IgD-negative memory B cell (primary cell): Measurements from ENCODE around the gene GPX6. TPM values are rescaled to one million over a fixed set of nuclear protein-coding genes. Genes with fewer than 3 reads are reported as not detected.
"Not testable (repeated sequence)": the region's sequence is repeated elsewhere in the genome, so short reads cannot be mapped to it uniquely, and the experiment has no call there.

ENCODE experiments used
- H3K27ac Mint-ChIP-seq, 3 donors: one replicate each; pipeline ENCODE4 v1.8.0; 2020 to 2022; ENCODE audit warnings: mild to moderate bottlenecking in 3 of 3, mixed read lengths in 3 of 3, moderate library complexity in 1 of 3
- H3K27me3 Mint-ChIP-seq: one replicate; pipeline ENCODE4 v1.8.0; 2021; ENCODE audit warnings: mixed read lengths
- H3K36me3 Mint-ChIP-seq: one replicate; pipeline ENCODE4 v1.8.0; 2020; ENCODE audit warnings: mild to moderate bottlenecking, mixed read lengths
- H3K4me1 Mint-ChIP-seq, 3 donors: one replicate each; pipeline ENCODE4 v1.8.0; 2020 to 2022; ENCODE audit warnings: mixed read lengths in 3 of 3, mild to moderate bottlenecking in 1 of 3
- H3K4me3 Mint-ChIP-seq, 4 donors: one replicate each; pipeline ENCODE4 v1.8.0; 2020 to 2022; ENCODE audit warnings: mild to moderate bottlenecking in 4 of 4, mixed read lengths in 4 of 4, moderate library complexity in 3 of 4
- H3K9me3 Mint-ChIP-seq, 3 donors: one replicate each; pipeline ENCODE4 v1.8.0; 2020 to 2021; ENCODE audit warnings: mixed read lengths in 3 of 3, mild to moderate bottlenecking in 1 of 3
- polyA plus RNA-seq: library from polyadenylated mRNA; unstranded; fragments of 300-500 nt; fragmentation: Illumina TruSeq; gene quantifications from one replicate; pipeline ENCODE4 v1.2.3, GENCODE V29; 2021

GPX6 gene, protein sequence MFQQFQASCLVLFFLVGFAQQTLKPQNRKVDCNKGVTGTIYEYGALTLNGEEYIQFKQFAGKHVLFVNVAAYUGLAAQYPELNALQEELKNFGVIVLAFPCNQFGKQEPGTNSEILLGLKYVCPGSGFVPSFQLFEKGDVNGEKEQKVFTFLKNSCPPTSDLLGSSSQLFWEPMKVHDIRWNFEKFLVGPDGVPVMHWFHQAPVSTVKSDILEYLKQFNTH
- polyA plus RNA-seq, result not detected

DNA sequence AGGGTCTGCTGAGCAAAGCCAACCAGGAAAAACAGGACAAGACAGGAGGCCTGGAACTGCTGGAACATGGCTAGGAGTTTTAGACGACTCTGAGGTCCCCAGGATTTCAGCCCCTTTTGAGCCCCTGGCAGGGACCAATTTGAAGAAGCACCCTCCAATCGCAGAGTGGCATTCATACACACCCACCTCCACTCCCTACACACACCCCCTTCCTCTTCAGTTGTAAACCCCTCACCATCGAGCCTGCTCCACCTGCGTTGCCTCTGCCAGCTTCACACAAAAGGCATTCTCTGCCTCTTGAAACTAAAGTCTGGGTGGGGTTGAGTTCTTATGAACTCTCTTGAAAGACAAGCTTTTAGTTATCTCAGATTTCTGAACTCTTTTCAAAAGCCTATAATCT, at the start of gene GPX6:
TSS of gene GPX6 (minus strand) at position 118 of the 400 bp plus-strand sequence. CDS start at position 68, 50 bp downstream.
- peaks cover 19% of the 10 kb centered on the region for H3K27me3 Mint-ChIP-seq
- H3K4me1 Mint-ChIP-seq, result no peaks in the 10 kb centered on the region

DNA sequence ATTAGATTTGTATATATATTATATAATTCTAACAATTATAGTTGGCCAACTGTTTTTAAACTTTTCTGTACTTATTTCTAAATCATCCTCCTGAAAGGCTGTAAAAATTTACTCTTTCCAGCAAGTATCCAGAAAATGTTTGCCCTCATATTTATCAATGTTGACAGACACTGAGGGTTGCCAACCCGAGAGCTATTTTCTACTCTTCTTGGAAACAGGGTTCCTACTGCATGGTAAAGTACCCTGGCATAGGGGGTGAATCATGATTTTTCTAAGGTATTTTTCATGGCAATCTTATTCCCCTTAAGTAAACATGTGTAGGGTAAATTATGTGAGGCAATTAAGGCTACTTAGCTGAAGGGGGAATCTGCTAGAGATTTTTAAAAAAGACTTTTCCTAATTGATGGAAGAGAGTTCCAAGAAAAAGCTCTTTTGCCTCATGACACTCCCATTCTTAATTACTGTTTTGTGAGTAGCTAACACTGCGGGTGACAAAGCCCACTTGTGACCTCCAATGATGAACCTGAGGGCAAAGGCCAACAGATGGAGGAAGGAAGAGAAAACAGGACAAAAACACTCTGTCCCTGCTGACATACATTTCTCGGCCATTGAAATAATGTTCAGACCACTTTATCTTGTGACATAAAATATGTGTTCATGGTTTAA, 48.0 kb upstream of the GPX6 start:
- Mint-ChIP-seq H3K36me3 (no peaks in the 10 kb centered on the region), H3K27ac (no peak overlapping the region), H3K4me1 (peaks cover 0 to 1% (median 0%) of the 10 kb centered on the region in 3 donors), H3K9me3 (peaks cover 0 to 1% (median 0%) of the 10 kb centered on the region in 3 donors), H3K27me3 (peaks cover 24% of the 10 kb centered on the region), H3K4me3 (no peak overlapping the region)

More for the DNA sequence above, at the start of gene GPX6:
- no peak within 1 kb of the TSS for H3K4me3 Mint-ChIP-seq
- H3K36me3 Mint-ChIP-seq, result no peaks in the 10 kb centered on the region
- no peak within 1 kb of the TSS for H3K27ac Mint-ChIP-seq
- no peaks in the 10 kb centered on the region for H3K9me3 Mint-ChIP-seq

DNA sequence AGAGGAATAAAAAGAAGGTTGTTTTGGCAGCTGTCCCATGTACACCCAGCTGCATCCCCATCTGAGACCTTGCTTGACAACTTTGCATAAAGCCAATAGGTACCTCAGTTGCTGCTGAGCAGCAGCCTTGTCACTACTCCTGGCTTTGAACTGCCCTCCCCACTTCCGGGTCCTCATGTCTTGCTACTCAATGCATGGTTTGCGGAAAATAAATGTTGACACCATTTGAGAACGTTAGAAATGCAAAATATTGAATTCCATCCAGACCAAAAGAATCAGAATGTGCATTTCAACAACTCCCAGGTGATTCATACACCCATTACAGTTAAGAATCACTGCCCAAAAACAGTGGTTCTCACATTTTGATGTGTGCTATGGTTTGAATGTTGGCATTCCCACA, 43.0 kb upstream of the GPX6 start:
- peaks cover 0 to 1% (median 0%) of the 10 kb centered on the region in 3 donors for H3K4me1 Mint-ChIP-seq
- H3K27ac Mint-ChIP-seq, result no peak overlapping the region
- peaks cover 0 to 2% (median 1%) of the 10 kb centered on the region in 3 donors for H3K9me3 Mint-ChIP-seq
- H3K36me3 Mint-ChIP-seq, result no peaks in the 10 kb centered on the region
- H3K27me3 Mint-ChIP-seq, result peaks cover 19% of the 10 kb centered on the region
- no peak overlapping the region for H3K4me3 Mint-ChIP-seq

DNA sequence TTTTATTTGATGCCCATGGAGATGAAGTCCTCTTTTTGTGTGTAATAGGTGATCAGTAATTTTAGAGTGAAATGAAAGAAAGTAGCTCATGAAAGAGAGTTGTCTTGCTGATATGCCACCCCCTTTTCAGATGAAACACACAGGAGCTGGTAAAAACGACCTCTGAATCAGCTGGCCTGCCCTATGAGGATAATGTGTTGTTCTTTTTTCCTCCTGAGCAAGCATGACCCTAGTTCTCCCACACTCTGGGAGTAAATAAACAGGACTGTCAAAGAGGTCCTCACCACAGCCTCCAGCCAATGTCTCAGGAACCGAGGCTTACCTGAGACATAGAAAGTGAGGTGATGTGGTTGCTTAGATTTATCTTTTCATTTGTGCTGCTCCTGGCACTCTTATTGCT, 39.5 kb upstream of the GPX6 start:
- Mint-ChIP-seq H3K4me3 (no peak overlapping the region), H3K9me3 (peaks cover 0 to 2% (median 0%) of the 10 kb centered on the region in 3 donors), H3K27me3 (peaks cover 23% of the 10 kb centered on the region), H3K27ac (no peak overlapping the region), H3K36me3 (no peaks in the 10 kb centered on the region), H3K4me1 (peaks cover 0 to 1% (median 0%) of the 10 kb centered on the region in 3 donors)

DNA sequence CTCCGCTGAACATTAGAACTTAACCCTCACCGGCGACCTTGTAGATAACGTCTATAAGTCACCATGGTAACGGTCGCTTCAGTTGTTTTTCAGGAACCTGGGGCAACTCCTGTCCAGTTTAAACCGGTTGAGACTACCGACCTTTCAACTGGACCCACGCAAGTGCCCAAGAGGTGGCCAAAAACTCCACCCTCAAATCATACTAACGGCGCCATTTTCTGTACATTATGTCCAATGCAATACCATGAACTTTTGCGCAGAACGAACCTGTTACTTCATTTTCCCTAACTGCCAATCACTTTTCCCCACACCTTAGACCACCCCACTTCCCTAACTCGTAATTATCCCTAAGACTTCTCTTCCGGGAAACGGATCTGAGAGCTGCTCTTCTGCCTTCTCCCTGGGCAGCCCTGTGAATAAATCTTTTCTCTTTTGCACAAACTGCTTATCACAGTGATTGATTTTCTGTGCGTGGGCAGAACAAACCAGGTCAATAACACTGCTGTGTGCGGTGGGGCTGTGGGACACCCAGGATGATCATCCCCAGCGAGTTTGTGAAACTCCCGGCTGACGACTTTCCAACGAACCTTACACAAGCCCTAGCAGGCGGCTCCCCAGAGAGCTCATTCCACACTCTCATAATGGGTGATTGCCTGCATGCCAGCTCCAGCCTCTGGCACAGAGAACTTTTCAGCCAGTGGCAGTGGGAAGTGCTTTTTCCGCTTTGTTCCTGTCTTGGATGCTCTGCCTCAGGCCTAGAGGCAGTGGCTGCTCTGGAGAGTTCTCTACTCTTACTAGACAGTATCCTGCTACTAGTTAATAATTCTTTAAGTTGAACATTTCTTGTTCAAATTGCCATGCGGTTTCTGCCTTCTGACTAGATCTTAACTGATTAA, 38.6 kb upstream of the GPX6 start:
- peaks cover 20% of the 10 kb centered on the region for H3K27me3 Mint-ChIP-seq
- H3K27ac Mint-ChIP-seq, result no peak overlapping the region
- H3K36me3 Mint-ChIP-seq, result no peaks in the 10 kb centered on the region
- H3K4me3 Mint-ChIP-seq, result peak overlapping the region in 1 of 4 donors; percentile 58
- H3K9me3 Mint-ChIP-seq, result peaks cover 0 to 2% (median 0%) of the 10 kb centered on the region in 3 donors
- H3K4me1 Mint-ChIP-seq, result no peaks in the 10 kb centered on the region

DNA sequence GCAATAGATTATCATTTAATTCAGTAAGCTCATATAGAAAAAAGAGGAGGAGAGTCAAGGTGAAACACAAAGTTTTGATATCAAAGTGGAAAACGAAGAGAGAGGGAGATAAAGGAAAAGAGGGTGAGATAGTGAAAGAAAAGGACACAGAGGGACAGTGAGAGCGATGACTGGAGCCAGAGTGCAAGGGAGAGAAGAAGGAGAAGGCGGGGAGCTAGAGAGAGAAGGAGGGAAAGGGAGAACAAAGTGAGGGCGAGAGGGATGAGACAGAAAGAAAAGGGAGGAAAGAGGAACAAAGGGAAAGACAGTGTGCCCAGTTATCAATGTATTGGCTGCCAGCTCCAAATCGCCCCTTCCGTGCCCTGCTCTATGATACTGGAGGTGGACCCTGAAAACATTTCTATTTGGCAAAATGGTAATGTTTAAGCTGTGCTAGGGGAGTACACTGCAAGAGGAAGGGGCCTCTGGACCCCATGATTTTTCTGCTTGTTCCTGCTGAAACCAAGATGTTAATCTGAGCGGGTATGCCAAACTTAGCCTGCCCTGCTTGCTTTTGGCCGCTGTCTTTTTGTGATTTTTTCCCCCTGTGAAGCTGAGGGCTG, 37.9 kb upstream of the GPX6 start:
- no peak overlapping the region for H3K4me3 Mint-ChIP-seq
- no peaks in the 10 kb centered on the region for H3K4me1 Mint-ChIP-seq
- H3K9me3 Mint-ChIP-seq, result peaks cover 0 to 2% (median 0%) of the 10 kb centered on the region in 3 donors
- no peaks in the 10 kb centered on the region for H3K36me3 Mint-ChIP-seq
- H3K27ac Mint-ChIP-seq, result no peak overlapping the region
- H3K27me3 Mint-ChIP-seq, result peaks cover 23% of the 10 kb centered on the region

DNA sequence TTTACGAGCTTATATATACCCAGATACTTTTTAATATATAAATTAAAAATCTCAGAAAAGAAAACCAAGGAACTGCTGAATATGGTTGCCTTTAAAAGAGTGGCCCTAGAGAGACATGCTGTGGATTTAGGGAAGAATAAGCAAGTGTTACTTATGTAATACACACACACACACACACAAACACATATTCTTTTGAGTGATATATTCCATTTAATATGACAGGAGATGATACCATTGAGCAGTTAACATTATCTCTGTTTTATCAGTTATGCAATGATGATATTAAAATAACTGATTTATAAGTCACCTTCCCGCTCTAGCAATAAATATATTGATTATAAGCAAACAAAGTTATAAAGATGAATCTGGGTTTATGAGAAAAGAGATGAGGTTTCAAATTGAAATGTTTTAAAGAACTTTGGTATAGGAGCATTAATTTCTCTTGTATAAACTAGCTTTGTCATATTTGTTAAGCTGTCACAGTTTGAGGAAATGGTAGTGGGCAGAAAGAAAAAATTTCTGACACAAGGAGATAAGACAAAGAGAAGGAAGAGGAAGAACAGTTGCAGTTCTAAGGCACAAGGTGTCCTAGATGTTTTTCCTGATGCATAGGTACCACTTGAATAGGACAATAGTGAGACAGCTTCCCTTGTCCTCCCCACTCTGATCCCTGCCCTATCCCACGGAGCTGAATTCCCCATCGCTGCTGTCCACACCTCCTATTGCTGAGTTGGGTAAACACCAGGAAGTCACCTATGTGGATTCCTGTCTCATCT, 36.5 kb upstream of the GPX6 start:
- Mint-ChIP-seq H3K4me3 (no peak overlapping the region), H3K27me3 (peaks cover 24% of the 10 kb centered on the region), H3K4me1 (no peaks in the 10 kb centered on the region), H3K9me3 (peaks cover 0 to 8% (median 0%) of the 10 kb centered on the region in 3 donors), H3K36me3 (no peaks in the 10 kb centered on the region), H3K27ac (no peak overlapping the region)

DNA sequence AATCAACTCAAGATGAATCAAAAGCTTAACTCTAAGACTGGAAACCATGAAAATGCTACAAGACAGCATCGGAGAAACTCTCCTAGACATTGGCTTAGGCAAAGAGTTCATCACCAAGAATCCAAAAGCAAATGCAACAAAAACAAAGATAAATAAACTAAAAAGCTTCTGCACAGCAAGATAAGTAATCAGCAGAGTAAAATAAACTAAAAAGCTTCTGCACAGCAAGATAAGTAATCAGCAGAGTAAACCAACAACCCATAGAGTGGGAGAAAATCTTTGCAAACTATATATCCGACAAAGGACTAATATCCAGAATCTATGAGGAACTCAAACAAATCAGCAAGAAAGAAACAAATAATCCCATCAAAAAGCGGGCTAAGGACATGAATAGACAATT, 31.4 kb upstream of the GPX6 start:
- H3K27ac Mint-ChIP-seq, H3K4me3 Mint-ChIP-seq, H3K9me3 Mint-ChIP-seq, H3K36me3 Mint-ChIP-seq: not testable (repeated sequence)
- peaks cover 13 to 21% (median 19%) of the 10 kb centered on the region in 3 donors for H3K4me1 Mint-ChIP-seq
- peaks cover 24% of the 10 kb centered on the region for H3K27me3 Mint-ChIP-seq

DNA sequence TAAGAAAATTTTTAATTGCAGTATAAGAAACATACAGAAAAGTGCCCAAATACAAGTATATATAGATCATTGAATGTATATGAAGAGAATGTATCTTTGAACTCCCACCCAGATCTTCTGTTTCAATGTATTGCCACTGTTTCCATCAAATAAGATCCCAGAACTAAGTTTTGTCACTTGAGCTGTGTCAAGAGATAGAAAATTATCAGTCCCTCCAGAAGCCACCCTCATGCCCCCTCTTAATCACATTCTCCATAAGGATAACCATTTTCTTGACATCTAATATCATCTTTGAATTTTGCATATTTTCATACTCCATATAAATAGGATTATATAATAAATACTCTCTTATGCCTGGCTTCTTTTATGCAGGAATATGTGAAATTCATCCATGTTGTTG, 30.4 kb upstream of the GPX6 start:
- H3K27ac Mint-ChIP-seq, result no peak overlapping the region
- H3K9me3 Mint-ChIP-seq, result peaks cover 0 to 13% (median 9%) of the 10 kb centered on the region in 3 donors
- no peaks in the 10 kb centered on the region for H3K36me3 Mint-ChIP-seq
- H3K27me3 Mint-ChIP-seq, result peaks cover 29% of the 10 kb centered on the region
- peaks cover 13 to 21% (median 20%) of the 10 kb centered on the region in 3 donors for H3K4me1 Mint-ChIP-seq
- no peak overlapping the region for H3K4me3 Mint-ChIP-seq

DNA sequence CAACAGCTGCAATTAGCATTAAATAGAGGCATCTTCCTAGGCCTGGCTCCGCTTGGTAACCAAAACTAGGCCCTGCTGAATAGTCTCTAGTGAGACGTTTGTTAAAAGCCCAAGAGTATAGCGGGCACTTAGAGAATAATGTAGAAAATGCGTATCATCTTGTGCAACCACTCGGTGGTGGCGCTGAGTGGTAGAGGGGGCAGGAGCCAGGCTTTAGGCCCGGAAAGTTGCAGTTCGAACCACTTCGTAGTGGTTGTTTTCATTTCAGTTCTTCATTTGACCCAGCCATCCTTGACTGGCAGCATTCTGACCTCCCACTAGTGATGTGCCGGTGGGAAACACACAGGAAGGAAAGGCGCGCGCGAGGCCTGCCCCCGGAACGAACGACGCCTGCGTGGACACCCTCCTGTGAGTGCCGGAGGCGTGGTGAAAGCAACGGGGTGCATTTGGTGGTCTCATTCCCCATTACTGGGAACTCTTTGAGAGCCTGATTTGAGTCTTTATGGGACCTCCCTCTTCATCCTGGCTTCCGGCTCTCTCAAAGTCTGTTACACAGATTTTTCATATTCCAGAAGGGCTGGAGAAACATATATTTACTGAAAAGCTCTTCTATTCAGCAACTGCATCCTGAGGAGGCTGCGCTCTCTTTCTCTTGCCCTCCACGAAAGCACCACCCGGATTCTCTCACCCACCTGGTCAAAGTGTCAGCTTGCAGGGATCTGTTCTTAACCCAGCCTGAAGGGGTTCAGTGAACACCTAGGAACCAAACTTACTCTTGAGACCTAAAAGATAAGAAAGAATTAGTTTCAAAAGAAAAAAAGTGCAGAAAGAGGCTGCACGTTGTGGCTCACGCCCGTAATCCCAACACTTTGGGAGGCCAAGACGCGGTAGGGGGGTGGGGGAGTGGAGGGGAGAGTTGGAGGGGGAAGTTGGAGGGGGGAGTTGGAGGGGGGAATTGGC, 28.3 kb upstream of the GPX6 start:
- Mint-ChIP-seq H3K9me3 (peaks cover 0 to 22% (median 17%) of the 10 kb centered on the region in 3 donors), H3K36me3 (no peaks in the 10 kb centered on the region), H3K27me3 (peaks cover 35% of the 10 kb centered on the region), H3K4me1 (peaks cover 13 to 27% (median 21%) of the 10 kb centered on the region in 3 donors), H3K4me3 (peak overlapping the region; percentile 77 to 92 (median 82)), H3K27ac (peak overlapping the region in 2 of 3 donors; percentile 63 to 91)

DNA sequence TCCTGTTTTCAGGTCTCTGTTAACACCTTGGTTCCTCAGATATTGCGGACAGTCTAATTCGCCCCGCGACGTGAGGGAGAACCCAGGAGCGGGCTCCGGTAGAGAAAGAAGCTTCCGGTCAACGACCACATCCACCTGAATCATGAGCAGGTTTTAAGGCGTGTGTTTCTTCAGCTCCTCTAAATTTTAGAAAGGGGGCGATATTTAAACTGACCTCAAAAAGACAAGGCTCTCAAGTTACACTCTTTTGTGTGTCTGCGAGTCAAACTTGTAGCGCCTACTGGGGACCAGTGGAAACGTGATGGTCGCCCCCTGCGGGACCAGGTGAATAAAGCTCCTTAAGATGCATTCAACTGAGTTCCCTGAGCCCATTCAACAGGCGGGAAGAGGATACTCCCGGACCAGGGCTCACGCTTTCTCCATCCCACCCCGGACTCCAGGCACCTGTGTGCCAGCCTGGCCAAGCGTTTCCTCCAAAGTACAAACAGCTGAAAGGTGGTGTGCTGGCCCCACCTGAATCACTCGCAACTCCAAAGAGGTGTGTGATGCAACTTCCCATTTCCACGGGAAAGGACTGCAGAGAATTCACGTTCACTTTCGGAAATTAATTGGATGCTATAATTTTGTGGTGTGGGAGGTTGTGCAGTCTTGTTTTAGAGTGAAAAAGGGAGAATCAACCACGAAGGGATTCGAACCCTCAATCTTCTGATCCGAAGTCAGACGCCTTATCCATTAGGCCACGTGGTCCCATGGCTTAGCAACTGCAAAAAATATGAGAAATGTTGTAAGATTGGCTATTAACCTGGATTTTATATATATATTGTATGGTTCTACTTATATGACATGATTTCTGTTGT, 27.1 kb upstream of the GPX6 start:
- H3K27me3 Mint-ChIP-seq, result peaks cover 39% of the 10 kb centered on the region
- no peaks in the 10 kb centered on the region for H3K36me3 Mint-ChIP-seq
- H3K4me1 Mint-ChIP-seq, result peaks cover 15 to 27% (median 21%) of the 10 kb centered on the region in 3 donors
- H3K9me3 Mint-ChIP-seq, result peaks cover 0 to 17% (median 16%) of the 10 kb centered on the region in 3 donors
- H3K27ac Mint-ChIP-seq, result peak overlapping the region in 2 of 3 donors; percentile 63 to 89
- H3K4me3 Mint-ChIP-seq, result peak overlapping the region; percentile 48 to 86 (median 78)

DNA sequence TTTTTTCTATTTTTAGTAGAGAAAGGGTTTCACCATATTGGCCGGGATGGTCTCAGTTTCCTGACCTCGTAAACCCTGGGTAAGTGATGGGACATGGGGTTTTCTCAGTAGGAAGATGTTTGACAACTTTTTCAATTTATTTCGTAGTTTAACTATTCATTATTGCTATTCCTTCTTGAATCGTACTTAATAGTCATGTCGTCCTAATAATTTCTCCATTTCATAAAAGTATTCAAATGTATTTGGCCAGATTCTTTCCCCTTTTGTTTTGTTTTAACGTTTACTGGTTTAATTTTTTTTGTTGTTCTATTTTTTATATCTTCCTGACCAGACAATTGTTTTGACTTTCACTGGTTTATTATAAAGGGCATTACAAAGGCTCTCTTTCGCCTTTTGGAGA, 26.4 kb upstream of the GPX6 start:
- Mint-ChIP-seq H3K4me3 (peak overlapping the region; percentile 9 to 86 (median 78)), H3K27me3 (peaks cover 44% of the 10 kb centered on the region), H3K27ac (peak overlapping the region in 1 of 3 donors; percentile 63), H3K36me3 (no peaks in the 10 kb centered on the region), H3K4me1 (peaks cover 15 to 27% (median 24%) of the 10 kb centered on the region in 3 donors), H3K9me3 (peaks cover 0 to 17% (median 16%) of the 10 kb centered on the region in 3 donors)
